ENCODE measurements around the gene KANK2. TPM values are rescaled to one million over a fixed set of nuclear protein-coding genes. Genes with fewer than 3 reads are reported as not detected.

The KANK2 gene
- total and polyA plus RNA-seq, 2 of the 8 experiments (the other 6 are each of a cell fraction or from before 2014, with no cell fraction given), result 25.2 to 42.3 TPM

- no peaks in the 10 kb centered on the region for H3K27me3 ChIP-seq (replicated peaks in 1 of 4; ENCODE audit: control insufficient read depth in 3 of 4, extremely low read depth in 1 of 4, insufficient read depth in 3 of 4, low read length in 3 of 4)
- no peak overlapping the region for H3K9ac ChIP-seq (replicated peaks in 1 of 4; ENCODE audit: extremely low read depth in 1 of 4, low read depth in 3 of 4, low read length in 3 of 4)
- H2AK5ac ChIP-seq (ENCODE audit: low read depth, low read length), result no peak overlapping the region
- H4K8ac ChIP-seq (ENCODE audit: extremely low read depth, insufficient read depth, low read length), result no peak overlapping the region
- peaks cover 5 to 6% of the 10 kb centered on the region in 2 experiments for H4K20me1 ChIP-seq (replicated peaks in 1 of 2; ENCODE audit: control insufficient read depth in 1 of 2, insufficient read depth in 2 of 2, low read length in 2 of 2)
- H2BK5ac ChIP-seq (ENCODE audit: low read depth, low read length), result no peak overlapping the region
- H3K4me2 ChIP-seq (ENCODE audit: insufficient read depth in 1 of 2, low read depth in 2 of 2, low read length in 2 of 2), result no peak overlapping the region
- DNase-seq (ENCODE audit: low read depth in 1 of 2, low spot score in 2 of 2), result no peak
- no peak overlapping the region for H3K27ac ChIP-seq (ENCODE audit: low read depth, low read length)
- no peak overlapping the region for H4K91ac ChIP-seq (replicated peaks; ENCODE audit: insufficient read length, low read length)
- no peak overlapping the region for H2AFZ ChIP-seq (ENCODE audit: low read length)
- H3K18ac ChIP-seq (ENCODE audit: extremely low read depth, low read length), result no peak overlapping the region
- POLR2A ChIA-PET (ENCODE audit: partially characterized antibody), result interaction anchor here (2.3 kb wide), 1 partner anchor 10 kb away, joined by 9 read pairs; no protein-coding TSS in a partner anchor
- H3K14ac ChIP-seq (ENCODE audit: insufficient read length), result no peak overlapping the region
- H3K23ac ChIP-seq (ENCODE audit: insufficient read length), result no peak overlapping the region
- H2BK15ac ChIP-seq (ENCODE audit: low read length), result no peak overlapping the region
- no peaks in the 10 kb centered on the region for H3K4me1 ChIP-seq (replicated peaks in 1 of 4; ENCODE audit: control insufficient read depth in 3 of 4, insufficient read depth in 4 of 4, low read length in 3 of 4)
- no peaks in the 10 kb centered on the region for H3K79me1 ChIP-seq (ENCODE audit: low read depth, low read length)
- H3K4me3 ChIP-seq (ENCODE audit: extremely low read depth in 1 of 4, insufficient read depth in 2 of 4, low read depth in 3 of 4, low read length in 4 of 4), result no peak overlapping the region
- H3K79me2 ChIP-seq (ENCODE audit: control insufficient read depth in 1 of 2, insufficient read depth in 2 of 2, low read length in 2 of 2), result no peaks in the 10 kb centered on the region
- FAIRE-seq, result no peak
- H2BK12ac ChIP-seq (ENCODE audit: low read depth, low read length), result no peak overlapping the region
- H4K5ac ChIP-seq (ENCODE audit: insufficient read length, low read depth, low read length), result no peak overlapping the region
- no peak overlapping the region for H2BK20ac ChIP-seq (ENCODE audit: low read length)
- H3K56ac ChIP-seq (replicated peaks; ENCODE audit: insufficient read length, low read depth, low read length), result no peak overlapping the region
- CTCF ChIA-PET (ENCODE audit: partially characterized antibody), result interaction anchor here (1.1 to 2.1 kb wide), 2 partner anchors 11 to 149 kb away, joined by 3 to 6 read pairs; no protein-coding TSS in a partner anchor
- H3K9me3 ChIP-seq (ENCODE audit: insufficient read depth in 2 of 2, low read depth in 1 of 2, low read length in 1 of 2), result no peaks in the 10 kb centered on the region
- H3K23me2 ChIP-seq (ENCODE audit: low read depth, low read length), result no peaks in the 10 kb centered on the region
- peaks cover 0 to 13% (median 8%) of the 10 kb centered on the region in 4 experiments; a peak in 5 of 8 replicates for H3K36me3 ChIP-seq (ENCODE audit: control insufficient read depth in 2 of 4, insufficient read depth in 4 of 4, low read length in 3 of 4)
- no peak overlapping the region for H2BK120ac ChIP-seq (replicated peaks; ENCODE audit: low read depth, low read length)
- no peak overlapping the region for H3K4ac ChIP-seq (replicated peaks; ENCODE audit: insufficient read length, low read depth, low read length)
- 90% methylated on average over 4 of the region's 4 CpGs; no CpG with 5 or more reads in 1 of the 2 experiments for WGBS, 2 experiments (ENCODE audit: extremely low coverage in 1 of 2, insufficient coverage in 1 of 2, insufficient read length in 1 of 2, insufficient replicate concordance in 2 of 2, low coverage in 1 of 2, low lambda C conversion rate in 2 of 2, missing lambda C conversion rate in 1 of 2)
Measured at GRCh38 chr19:11232555-11232954, 35.2 kb upstream of the KANK2 start.

All from H1 (cell line).